Activated CD4-positive, alpha-beta T cell treated with anti-CD3 and anti-CD28 coated beads, Interleukin-2, Interleukin-6, amounts not matched to agents 100 ng/mL and 50 ng/mL, durations not matched to agents 16 hours and 8 hours (primary cell): ENCODE data around the gene C5orf63.
"Not testable (repeated sequence)": the region's sequence is repeated elsewhere in the genome, so short reads cannot be mapped to it uniquely, and the experiment has no call there.

Source experiments
- DNase-seq: peaks from one replicate; pipeline ENCODE4 v3.0.0-alpha.2; 2020

The C5orf63 gene

DNA sequence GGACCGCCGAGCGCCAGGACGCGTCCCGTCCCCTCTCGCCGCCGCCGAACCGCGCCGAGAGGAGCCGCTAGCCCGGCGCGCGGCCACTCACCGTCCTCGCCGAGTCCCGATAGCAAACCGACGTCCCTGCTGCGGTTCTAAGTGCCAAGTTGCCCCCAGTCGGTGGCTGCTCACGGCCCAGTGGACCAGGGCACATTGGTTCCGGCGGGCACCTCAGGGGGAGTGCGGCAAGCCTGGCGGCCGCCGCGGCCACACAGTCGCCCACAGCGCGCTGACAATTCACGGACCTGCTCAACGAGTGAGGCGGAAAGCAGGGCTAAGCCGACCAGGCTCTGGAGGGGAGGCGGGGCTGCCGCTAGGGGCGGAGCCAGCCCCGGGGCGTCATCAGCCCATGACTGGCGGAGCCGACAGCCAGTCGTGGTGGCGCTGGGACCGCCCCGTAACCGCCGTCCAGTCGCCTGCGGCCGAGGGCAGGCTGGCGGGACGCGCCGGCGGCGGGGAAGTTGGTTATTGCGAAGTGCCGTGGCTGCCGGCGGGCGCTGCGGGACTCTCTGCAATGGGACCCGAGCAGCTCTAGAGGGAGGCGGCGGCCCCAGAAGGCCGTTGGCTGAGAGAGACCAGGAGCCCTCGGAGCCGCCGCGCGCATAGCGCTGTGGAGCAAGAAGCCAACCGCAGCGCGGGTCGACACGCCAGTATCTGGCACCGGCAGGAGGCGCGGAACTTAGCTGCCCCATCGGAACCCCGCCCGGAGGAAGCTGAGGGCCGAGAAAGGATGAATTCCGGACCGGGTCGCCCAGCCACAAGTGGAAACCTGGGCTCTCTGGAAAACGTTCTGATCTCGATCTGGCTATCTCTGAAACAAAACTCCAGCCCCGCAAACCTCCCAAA lies 42.8 kb downstream of the C5orf63 start, which contains the start of gene MARCHF3:
Gene MARCHF3 (minus strand): TSS at position 300 of the 888 bp plus-strand sequence. CDS start 112,387 bp downstream, outside the sequence.
- peak; percentile 96 for DNase-seq

- DNase-seq, result peak; percentile 61
Measured at GRCh38 chr5:127029581-127030258, 43.6 kb downstream of the C5orf63 start.

- no peak for DNase-seq
Measured at GRCh38 chr5:127028822-127029457, 44.4 kb downstream of the C5orf63 start.

DNA sequence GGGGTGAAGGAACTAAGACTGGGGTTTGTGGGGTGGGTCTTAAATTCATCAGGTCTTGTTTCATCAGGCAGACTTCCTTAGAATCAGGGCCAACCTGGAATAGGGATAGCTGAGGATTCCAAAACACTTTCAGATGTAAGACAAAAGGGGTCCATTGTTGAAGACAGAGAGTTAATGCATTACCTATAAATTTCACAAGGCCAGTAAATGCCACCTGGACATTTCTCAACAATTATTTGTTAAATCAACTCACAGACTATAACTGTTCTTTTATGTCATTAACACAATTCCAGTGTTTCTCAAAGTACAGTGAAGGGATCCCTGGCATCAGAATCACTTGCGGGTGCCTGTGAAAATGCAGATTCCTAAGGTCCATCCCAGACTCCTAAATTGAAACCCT lies 45.8 kb downstream of the C5orf63 start:
- DNase-seq, result no peak

DNA sequence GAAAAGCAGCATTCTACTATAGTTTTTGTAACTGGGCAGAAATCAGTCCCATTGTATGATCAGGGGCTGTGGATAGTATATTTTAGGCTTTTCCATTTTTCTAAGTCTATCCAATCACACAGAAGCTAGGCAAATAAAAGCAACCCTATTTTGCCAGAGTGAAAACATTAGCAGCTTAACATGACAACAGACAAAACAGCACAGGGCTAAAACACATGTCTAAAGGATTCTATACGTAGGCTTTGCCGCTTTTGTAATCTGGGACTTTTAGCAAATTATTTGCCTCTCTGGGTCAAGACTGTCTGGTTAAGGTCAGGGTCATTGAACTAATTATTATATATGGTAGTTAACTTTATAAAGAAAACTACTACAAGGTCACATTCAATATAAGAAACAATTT lies 47.1 kb downstream of the C5orf63 start:
- no peak for DNase-seq

- DNase-seq, result no peak
Measured at GRCh38 chr5:127025467-127025866, 47.8 kb downstream of the C5orf63 start.

GRCh38 chr5:127024821-127025220 lies 48.5 kb downstream of the C5orf63 start:
- DNase-seq, result no peak

DNA sequence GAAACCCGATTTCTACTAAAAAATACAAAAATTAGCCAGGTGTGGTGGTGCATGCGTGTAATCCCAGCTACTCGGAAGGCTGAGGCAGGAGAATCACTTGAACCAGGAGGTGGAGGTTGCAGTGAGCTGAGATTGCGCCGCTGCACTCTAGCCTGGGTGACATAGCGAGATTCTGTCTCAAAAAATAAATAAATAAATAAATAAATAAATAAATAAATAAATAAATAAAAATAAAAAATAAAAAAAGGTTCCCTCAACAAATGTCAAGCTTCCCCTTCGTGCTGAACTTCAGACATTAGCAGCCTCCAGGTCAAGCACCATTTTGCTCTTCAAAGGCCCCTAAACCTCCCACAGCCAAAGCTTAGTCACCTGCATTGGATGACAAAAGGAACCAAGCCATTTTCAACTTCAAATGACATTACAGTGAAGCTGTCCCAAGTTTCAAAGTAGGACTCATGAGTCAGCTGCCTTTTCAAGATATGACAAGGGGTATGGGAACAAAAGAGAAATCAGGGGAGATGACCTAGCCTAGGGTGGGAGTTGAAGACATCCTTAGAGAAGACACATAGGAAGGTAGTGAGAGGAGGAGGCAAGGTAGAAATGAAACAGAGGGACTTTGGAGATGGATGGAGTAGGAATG lies 49.6 kb downstream of the C5orf63 start:
- not testable (repeated sequence) for DNase-seq

- no peak for DNase-seq
Measured at GRCh38 chr5:127022846-127023245, 50.5 kb downstream of the C5orf63 start.

- DNase-seq, result no peak
Measured at GRCh38 chr5:127019928-127020327, 53.4 kb downstream of the C5orf63 start.

GRCh38 chr5:127016722-127017121 lies 56.6 kb downstream of the C5orf63 start:
- DNase-seq, result not testable (repeated sequence)

- DNase-seq, result no peak
Measured at GRCh38 chr5:127015716-127016115, 57.6 kb downstream of the C5orf63 start.

- DNase-seq, result no peak
Measured at GRCh38 chr5:127014573-127014972, 58.7 kb downstream of the C5orf63 start.

DNA sequence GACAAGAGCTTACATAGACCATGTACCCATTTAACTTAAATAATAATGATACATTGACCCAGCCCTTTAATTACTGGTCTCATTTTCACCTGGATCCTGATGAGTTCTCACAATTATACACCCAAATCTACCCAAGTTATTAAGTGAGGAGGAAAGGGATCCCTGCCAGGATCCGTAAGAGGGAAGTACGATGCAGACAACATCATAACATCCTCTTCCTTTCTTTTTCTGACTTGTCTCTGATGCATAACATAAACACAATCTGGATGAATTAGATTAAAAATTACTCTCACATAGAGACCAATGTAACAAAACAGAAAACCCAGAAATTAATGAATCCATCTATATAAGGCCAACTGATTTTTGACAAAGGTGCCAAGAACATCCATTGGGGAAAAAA lies 59.9 kb downstream of the C5orf63 start:
- DNase-seq, result no peak

DNA sequence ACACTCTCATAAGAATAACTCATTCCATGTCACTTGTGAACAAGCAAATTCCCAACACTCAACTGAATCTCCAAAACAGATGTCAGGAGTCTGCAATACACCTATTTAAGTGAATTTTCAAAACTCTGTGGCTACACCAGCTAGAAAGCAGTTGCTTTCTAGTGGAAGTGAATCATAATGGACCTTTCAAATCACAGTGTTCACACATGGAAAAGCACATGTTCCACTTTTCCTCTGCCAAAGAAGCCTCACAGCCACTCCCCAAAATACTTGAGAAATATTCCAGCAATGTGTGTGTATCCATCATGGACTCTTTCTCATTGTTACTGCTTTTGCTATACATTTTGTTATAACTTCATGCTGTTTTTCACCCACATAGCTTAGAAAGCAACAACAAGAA lies 60.4 kb downstream of the C5orf63 start:
- no peak for DNase-seq

- DNase-seq, result no peak
Measured at GRCh38 chr5:127011961-127012644, 61.2 kb downstream of the C5orf63 start.

GRCh38 chr5:127011153-127011552 lies 62.1 kb downstream of the C5orf63 start:
- no peak for DNase-seq

GRCh38 chr5:127010362-127010761 lies 62.9 kb downstream of the C5orf63 start:
- DNase-seq, result no peak

GRCh38 chr5:127009784-127010183 lies 63.5 kb downstream of the C5orf63 start:
- DNase-seq, result no peak

DNA sequence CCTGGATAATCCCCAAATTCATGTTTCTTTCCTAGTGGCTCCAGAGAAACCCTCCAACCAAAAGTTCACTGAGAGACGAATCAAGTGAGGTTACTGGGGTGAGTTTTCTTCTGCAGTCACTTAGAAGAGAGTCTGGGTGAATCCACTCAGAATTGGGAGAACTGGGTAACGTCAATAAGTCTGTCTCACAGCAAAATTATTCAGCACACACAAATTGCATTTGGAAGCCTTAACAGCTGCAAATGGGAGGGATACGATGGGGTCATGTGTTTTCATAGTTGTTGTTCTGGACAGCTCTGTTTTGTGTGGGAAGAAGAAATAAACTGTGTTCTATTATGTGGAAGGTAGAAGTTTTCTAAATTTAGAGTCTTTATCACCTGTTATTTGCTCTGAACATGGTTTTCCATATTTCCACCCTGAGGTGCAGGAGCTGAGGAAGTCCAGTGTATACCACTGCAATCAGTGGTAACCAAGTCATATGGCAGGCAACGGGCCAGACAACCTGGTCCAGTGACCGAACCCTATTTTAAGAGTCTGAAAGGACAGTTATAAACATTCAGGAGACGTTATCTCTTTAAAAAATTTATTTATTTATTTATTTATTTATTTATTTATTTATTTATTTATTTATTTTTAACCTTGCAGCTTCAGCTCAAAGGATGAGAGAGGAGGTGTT lies 64.9 kb downstream of the C5orf63 start:
- no peak for DNase-seq

DNA sequence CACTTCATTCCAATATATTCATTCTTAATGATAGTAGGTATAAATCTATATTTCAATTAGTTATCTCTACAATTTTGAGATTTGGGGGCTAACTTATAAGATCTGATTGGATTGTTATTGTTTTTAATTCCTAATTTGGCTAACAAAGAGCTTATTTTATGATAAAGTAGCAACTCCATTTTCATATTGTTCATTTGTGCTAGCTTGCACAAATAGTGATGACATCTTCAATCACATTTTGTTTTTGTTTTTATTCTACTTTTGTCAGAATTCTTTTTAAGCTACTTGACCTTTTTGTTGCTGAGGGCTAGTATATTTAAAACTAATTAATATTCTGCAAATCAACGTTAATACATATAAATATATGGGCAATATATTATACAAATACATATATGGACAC lies 65.8 kb downstream of the C5orf63 start:
- DNase-seq, result no peak

DNA sequence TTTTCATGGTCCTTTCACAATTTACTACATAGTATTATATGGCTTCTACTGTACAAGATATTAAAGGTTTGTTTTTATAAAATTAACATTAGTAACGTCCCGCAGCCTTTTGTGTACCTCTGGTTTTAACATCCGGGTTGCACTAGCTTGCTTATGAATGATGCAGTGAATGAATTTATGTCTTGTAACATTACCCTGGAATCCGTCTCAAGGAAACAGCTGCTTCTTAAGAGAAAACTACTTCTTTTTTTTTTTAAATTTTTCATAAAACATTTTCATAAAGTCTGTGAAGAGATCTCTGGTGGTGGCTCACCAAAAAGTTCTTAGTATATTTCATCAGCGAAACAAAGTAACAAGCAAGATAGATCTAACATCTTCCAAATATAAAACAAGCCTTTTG lies 66.6 kb downstream of the C5orf63 start:
- DNase-seq, result no peak
